ENCODE results near the gene EYA4.

GRCh38 chr6:133300896-133301295 is 59.7 kb downstream of the EYA4 start:
- no peak for TF ChIP-seq CTCF (IDR thresholded peaks at IDR 0.05; ENCODE audit: insufficient read depth, low read length, poor library complexity, severe bottlenecking)
- no peak for TF ChIP-seq EZH2phosphoT487 (conservative IDR thresholded peaks at IDR 0.05; ENCODE audit: low read length)

All from SU-DHL-6 (cell line).